ENCODE data around the gene NIPBL. TPM values are rescaled to one million over a fixed set of nuclear protein-coding genes. Genes with fewer than 3 reads are reported as not detected.

The NIPBL gene
- polyA plus RNA-seq, 1 of the 3 experiments (the other 2 are of a cell fraction) = 5.2 TPM

- peak overlapping the region in 1 of 2 experiments; percentile 74; a peak in 2 of 4 replicates for H3K27ac ChIP-seq (ENCODE audit: low read depth in 2 of 2, low read length in 1 of 2)
- POLR2A ChIA-PET = no interaction called here
Measured at GRCh38 chr5:37015795-37016666, 139.5 kb downstream of the NIPBL start.

More at GRCh38 chr5:37015795-37016666, 139.5 kb downstream of the NIPBL start:
- Histone ChIP-seq H3K36me3 (replicated peaks in 1 of 2; ENCODE audit: control insufficient read depth in 1 of 2, insufficient read depth in 2 of 2, low read length in 1 of 2) (peaks cover 49 to 58% of the 10 kb centered on the region in 2 experiments), H4K20me1 (ENCODE audit: insufficient read depth) (no peaks in the 10 kb centered on the region; the same call in 1 of the 2 replicates), H3K79me2 (ENCODE audit: insufficient read depth) (no peaks in the 10 kb centered on the region), H3K27me3 (ENCODE audit: insufficient read depth) (no peaks in the 10 kb centered on the region), H2AFZ (ENCODE audit: low read depth) (no peak overlapping the region), H3F3A (replicated peaks; ENCODE audit: insufficient read depth) (peaks cover 38% of the 10 kb centered on the region), H3K9me3 (no peaks in the 10 kb centered on the region), H3K4me1 (ENCODE audit: control insufficient read depth in 1 of 2, insufficient read depth in 2 of 2, low read depth in 1 of 2, low read length in 1 of 2) (peaks cover 0 to 14% of the 10 kb centered on the region in 2 experiments; a peak in 3 of 4 replicates), H3K9me2 (no peaks in the 10 kb centered on the region), H3K4me2 (peak overlapping the region; percentile 46), H3K4me3 (ENCODE audit: low read depth in 2 of 2, low read length in 1 of 2) (no peak overlapping the region), H3K9ac (no peak overlapping the region; the same call in 1 of the 2 replicates)
- CTCF ChIA-PET = interaction anchor here (0.6 to 1.8 kb wide), 3 partner anchors 9 to 66 kb away, joined by 3 to 6 read pairs (median 5); no protein-coding TSS in a partner anchor
- WGBS (ENCODE audit: low lambda C conversion rate) = 61% methylated on average over 2 of the region's 2 CpGs
- DNase-seq = peak; percentile 3
- TF ChIP-seq FOXM1 (IDR thresholded peaks at IDR 0.05; ENCODE audit: low read depth) (0 out of 2 replicates have a peak, but pooled peaks have one; percentile 12), RAD21 (IDR thresholded peaks at IDR 0.05; ENCODE audit: low read length) (no peak), TCF12 (IDR thresholded peaks at IDR 0.05) (peak; percentile 5; the same call in 1 of the 2 replicates), REST (IDR thresholded peaks at IDR 0.05; ENCODE audit: low read depth, low read length) (no peak), MAX (IDR thresholded peaks at IDR 0.05; ENCODE audit: low read depth) (no peak), EP300 (IDR thresholded peaks at IDR 0.05; ENCODE audit: borderline replicate concordance in 1 of 2, low read depth in 1 of 2, low read length in 1 of 2) (no peak), YY1 (IDR thresholded peaks at IDR 0.05; ENCODE audit: low read depth) (no peak), RXRA (IDR thresholded peaks at IDR 0.05; ENCODE audit: borderline replicate concordance, low read depth) (no peak), FOSL2 (IDR thresholded peaks at IDR 0.05; ENCODE audit: borderline replicate concordance, low read depth) (peak; percentile 52; the same call in 1 of the 2 replicates), PBX3 (IDR thresholded peaks at IDR 0.05) (peak; percentile 78), JUND (IDR thresholded peaks at IDR 0.05) (no peak; the same call in 1 of the 2 replicates), ZBTB33 (IDR thresholded peaks at IDR 0.05; ENCODE audit: borderline replicate concordance, low read depth) (no peak), ELF1 (IDR thresholded peaks at IDR 0.05) (no peak)

All from SK-N-SH (cell line).